GM12872 (cell line): ENCODE measurements around the gene AFF1.

Source experiments
- TF ChIP-seq, protein P1 (sequence below): IDR thresholded peaks from 3 replicates; pipeline ENCODE4 v1.5.1; 2011; ENCODE audit warnings: low read depth, mild to moderate bottlenecking, low read length, moderate library complexity; ENCODE audit not compliant: insufficient read depth

AFF1 gene

DNA sequence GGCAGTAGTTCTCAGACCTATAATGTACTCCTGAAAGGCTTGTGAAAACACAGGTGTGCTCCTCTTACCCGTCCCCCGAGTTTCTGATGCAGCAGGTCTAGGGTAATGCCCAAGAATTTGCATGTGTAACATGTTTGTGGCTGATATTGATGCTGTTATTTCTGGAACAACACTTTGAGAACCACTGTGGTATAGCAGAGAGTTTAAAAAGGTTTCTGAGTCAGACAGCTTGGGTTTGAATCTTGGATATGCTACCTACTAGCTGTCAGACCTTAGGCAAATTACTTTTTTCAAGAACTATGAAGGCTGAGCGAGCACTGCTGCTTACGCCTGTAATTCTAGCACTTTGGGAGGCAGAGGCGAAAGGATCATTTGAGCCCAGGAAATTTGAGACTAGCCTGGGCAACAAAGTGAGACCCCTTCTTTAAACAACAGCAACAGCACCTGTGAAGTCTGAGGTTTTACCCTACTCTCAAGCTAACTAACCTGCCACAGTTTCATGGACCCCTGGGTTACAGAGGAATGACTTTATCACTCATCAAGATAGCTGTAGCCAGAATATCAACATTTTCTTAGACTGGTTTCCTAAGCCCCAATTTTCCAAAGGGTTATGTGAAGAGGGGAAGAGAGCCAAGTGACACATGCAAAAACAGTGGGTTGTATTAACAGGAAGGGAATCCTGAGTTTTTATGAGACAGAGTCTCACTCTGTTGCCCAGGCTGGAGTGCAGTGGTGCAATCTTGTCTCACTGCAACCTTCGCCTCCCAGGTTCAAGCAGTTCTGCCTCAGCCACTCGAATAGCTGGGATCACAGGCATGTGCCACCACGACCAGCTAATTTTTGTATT is 5.1 kb downstream of the AFF1 start:
- TF ChIP-seq, protein P1, sequence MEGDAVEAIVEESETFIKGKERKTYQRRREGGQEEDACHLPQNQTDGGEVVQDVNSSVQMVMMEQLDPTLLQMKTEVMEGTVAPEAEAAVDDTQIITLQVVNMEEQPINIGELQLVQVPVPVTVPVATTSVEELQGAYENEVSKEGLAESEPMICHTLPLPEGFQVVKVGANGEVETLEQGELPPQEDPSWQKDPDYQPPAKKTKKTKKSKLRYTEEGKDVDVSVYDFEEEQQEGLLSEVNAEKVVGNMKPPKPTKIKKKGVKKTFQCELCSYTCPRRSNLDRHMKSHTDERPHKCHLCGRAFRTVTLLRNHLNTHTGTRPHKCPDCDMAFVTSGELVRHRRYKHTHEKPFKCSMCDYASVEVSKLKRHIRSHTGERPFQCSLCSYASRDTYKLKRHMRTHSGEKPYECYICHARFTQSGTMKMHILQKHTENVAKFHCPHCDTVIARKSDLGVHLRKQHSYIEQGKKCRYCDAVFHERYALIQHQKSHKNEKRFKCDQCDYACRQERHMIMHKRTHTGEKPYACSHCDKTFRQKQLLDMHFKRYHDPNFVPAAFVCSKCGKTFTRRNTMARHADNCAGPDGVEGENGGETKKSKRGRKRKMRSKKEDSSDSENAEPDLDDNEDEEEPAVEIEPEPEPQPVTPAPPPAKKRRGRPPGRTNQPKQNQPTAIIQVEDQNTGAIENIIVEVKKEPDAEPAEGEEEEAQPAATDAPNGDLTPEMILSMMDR = no peak

DNA sequence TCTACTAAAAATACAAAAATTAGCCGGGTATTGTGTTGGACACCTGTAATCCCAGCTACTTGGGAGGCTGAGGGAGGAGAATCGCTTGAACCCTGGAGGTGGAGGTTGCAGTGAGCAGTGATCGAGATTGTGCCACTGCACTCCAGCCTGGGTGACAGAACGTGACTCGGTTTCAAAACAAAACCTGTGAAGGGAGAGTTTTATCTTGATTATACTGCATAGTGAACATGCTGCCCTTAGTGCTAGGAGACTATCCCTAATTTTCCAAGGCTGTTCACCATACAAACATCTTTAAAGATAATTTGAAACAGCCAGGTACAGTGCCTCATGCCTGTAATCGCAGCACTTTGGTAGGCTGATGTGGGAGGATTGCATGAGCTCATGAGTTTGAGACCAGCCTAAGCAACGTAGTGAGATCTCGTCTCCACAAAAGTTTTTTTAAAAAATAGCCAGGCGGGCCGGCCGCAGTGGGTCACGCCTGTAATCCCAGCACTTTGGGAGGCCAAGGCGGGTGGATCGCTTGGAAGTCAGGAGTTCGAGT is 6.2 kb downstream of the AFF1 start:
- TF ChIP-seq, protein P1 = no peak

DNA sequence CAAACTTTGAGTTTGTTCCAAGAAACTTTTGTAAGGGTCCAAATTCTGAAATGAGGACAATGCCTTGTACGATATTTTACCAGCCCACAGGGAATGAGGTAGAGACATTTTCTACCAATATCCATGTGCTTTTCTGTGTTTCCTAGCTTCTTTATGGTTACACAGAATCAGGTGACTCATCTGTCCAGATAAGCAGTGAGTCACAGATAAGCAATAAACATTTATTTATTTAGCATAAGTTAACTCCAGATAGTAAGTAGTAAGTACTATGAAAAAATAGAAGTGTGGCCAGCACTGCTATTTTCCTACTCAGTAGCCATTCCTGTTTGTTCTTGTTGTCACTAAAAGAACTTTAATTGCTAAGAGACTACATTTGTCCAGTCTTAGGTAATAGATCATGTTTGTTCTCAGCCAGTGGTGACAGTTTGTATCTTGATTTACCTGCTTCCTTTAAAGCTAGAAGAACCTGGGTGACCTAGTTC is 7.4 kb downstream of the AFF1 start:
- TF ChIP-seq, protein P1 = no peak

DNA sequence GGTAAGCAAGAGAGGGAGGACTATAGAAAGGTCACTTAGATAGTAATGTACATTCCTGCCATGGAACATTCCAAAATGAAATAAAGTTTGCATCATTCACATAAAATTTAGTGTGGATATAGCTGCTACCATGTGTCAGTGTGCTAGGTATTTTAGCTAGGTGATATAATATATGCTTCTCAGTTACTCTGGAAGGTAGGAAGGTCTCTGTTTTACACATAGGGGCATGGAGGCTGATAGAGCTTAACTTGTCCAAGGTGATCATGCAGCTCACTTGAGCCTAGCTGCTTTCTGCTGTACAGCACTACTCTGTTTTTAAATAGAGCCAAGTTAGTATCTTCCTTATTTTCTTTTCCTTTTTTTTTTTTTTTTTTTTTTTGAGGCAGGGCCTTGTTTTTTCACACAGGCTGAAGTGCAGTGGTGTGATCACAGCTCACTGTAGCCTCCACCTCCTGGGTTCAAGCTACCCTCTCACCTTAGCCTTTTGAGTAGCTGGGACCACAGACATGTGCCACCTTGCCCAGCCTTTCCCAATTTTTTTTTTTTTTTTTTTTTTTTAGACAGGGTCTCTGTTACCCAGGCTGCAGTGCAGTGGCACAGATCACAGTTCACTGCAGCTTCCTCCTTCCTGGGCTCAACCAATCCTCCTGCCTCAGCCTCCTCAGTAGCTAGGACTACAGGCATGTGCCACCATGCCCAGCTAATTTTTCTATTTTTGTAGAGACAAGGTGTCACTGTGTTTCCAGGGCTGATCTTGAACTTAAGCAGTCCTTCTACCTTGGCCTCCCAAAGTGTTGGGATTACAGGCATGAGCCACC is 10.4 kb downstream of the AFF1 start:
- TF ChIP-seq, protein P1 = no peak

DNA sequence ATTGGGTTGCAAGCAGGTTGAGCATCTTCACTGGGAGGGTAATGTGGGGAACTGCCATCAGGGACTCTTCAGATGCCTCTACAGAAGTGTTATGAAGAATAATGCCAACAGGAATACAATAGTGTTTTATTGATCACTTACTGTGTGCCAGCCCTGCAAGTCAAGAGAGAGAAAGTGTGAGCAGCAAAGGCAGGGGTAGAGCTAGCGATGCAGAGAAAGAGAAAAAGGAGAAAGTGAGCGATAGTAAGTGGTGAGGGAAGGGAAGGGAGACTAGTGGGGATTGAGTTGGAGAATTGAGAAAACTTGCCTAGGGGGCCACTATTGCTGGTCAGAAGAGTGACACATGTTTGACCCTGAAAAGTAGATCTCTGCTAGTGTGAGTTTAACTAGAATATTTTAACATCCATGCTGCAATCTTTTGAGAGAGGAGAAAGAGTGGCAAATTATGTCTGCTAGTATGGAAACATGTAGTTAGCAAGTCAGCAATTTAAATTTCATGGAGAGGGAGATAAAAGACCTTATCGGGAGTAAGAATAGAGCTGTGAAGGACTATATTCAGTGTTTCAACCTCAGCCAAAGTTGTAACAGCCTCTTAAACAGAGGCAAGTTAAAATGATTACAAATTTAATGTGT is 12.2 kb downstream of the AFF1 start:
- TF ChIP-seq, protein P1 = no peak

DNA sequence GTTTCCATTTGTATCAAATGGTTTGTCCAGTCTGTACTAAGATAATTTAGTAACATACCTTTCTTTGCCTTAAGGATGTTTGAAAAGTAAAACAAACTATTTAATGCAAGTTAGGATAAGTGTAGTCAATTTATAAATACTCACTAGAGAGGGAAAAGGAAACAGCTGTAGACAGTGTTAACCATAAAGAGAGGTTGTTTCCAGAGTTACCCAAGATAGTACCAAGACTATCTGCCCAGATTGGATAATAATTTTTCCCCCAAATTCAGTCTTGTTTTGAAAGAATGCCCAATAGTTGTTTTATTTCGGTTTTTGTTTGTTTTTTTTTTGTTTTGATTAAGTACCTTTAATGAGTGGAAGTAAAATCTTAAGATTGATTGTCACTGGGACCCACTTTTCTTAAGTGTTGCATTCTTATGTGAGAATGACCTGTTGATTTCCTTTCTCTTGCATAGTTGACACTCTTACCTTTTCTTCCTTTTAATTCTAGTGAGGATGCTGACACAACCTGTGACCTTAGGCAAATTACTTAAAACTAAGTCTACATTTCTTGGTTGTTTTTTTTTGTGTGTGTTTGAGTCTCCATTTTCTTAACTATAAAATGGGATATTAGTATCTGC is 12.8 kb downstream of the AFF1 start:
- TF ChIP-seq, protein P1 = no peak
